Tibial nerve (tissue), 3 donors: Measurements from ENCODE around the gene BMAL1.

Source experiments
- CTCF ChIP-seq, 5 experiments: fragments of 200-600 bp in 3 of 5; fragments of 450-650 bp in 2 of 5; sonication (generic) in 3 of 5; IDR thresholded peaks; one replicate each; pipeline ENCODE4 v1.5.1; 2016 to 2019; ENCODE audit warnings: antibody characterized with exemption in 5 of 5, mild to moderate bottlenecking in 3 of 5, moderate library complexity in 2 of 5
- POLR2A ChIP-seq, 2 donors: fragments of 450-650 bp; IDR thresholded peaks; one replicate each; pipeline ENCODE4 v1.6.1; 2017; ENCODE audit warnings: antibody characterized with exemption in 2 of 2, mild to moderate bottlenecking in 2 of 2, moderate library complexity in 2 of 2

GRCh38 chr11:13249177-13249576, 28.4 kb upstream of the BMAL1 start:
- TF ChIP-seq POLR2A (IDR thresholded peaks at IDR 0.05) (no peak), CTCF (IDR thresholded peaks at IDR 0.05) (no peak)
